ENCODE data around the gene DNAJB13.

Gene DNAJB13

DNA sequence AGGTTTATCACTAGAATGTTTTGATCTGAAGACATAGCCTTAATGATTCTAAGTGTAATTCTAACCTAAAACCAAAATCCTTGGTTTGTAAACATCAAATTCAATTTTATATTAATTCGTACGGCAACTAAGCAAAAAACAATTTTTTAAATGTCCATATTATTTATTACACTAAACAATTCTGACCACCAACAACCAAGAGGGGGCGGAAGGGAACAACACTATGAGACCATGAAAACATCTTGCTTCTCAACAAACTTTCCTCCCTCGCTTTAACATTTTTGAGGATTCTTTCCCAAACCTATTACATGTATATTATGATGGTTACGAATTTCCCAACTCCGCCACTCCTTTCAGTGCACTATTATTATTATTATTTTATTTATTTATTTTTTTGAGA lies 38.3 kb downstream of the DNAJB13 start:
- no peak for DNase-seq (ENCODE audit: extremely low read depth, low read depth)
- TF ChIP-seq, protein P1, sequence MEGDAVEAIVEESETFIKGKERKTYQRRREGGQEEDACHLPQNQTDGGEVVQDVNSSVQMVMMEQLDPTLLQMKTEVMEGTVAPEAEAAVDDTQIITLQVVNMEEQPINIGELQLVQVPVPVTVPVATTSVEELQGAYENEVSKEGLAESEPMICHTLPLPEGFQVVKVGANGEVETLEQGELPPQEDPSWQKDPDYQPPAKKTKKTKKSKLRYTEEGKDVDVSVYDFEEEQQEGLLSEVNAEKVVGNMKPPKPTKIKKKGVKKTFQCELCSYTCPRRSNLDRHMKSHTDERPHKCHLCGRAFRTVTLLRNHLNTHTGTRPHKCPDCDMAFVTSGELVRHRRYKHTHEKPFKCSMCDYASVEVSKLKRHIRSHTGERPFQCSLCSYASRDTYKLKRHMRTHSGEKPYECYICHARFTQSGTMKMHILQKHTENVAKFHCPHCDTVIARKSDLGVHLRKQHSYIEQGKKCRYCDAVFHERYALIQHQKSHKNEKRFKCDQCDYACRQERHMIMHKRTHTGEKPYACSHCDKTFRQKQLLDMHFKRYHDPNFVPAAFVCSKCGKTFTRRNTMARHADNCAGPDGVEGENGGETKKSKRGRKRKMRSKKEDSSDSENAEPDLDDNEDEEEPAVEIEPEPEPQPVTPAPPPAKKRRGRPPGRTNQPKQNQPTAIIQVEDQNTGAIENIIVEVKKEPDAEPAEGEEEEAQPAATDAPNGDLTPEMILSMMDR (IDR thresholded peaks at IDR 0.05; ENCODE audit: low read depth, low read length, missing control alignments) = no peak
- no peak overlapping the region for H3K4me3 ChIP-seq (replicated peaks; ENCODE audit: low read depth, low read length)

DNA sequence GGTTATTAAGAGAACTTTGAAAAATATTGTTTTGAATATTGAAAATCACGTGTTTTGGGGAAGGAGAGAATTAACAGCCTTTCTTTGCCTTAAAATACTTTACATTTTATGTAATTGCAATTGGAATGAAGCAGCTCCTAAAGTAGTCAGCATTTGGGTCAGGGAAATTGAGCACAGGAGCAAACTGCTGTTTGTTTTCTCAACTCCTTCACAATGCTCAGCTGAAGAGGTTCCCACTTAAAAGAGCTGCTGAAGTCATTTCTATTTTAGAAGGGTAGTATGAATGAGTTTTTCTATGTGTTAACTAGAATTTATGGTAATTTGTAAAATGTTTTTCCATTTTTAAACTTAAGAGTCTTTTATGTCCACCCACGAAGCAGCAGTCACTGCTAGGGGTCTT lies 39.9 kb downstream of the DNAJB13 start:
- DNase-seq (ENCODE audit: extremely low read depth, low read depth) = no peak
- no peak overlapping the region for H3K4me3 ChIP-seq (replicated peaks; ENCODE audit: low read depth, low read length)
- TF ChIP-seq, protein P1 (IDR thresholded peaks at IDR 0.05; ENCODE audit: low read depth, low read length, missing control alignments) = no peak

DNA sequence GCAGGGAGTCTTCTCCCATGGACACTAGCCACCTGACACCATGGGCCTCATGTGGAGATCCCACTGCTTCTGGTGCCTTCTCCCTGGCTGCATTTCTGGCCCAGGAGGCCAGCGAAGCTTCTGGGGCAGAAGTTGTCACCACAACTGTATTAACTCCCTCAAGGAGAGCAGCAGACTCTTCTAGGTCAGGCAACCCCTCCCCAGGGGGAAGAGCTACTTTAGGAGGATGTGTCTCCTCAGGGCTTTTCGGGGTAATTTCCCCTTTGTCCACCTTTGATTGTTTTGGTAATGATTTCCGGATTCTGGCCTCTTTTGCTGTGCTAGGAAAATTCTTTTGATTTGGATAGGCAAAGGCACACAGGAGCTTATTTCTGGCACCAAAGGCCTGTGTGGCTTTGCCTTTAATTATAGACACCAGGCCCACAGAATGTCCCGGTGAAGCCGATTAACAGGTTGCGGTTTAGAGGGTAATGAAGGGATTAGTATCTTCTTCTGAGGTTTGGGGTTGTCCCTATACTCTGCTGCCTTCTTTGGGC lies 40.7 kb downstream of the DNAJB13 start:
- H3K4me3 ChIP-seq (replicated peaks; ENCODE audit: low read depth, low read length) = no peak overlapping the region
- no peak for DNase-seq (ENCODE audit: extremely low read depth, low read depth)
- TF ChIP-seq, protein P1 (IDR thresholded peaks at IDR 0.05; ENCODE audit: low read depth, low read length, missing control alignments) = no peak

DNA sequence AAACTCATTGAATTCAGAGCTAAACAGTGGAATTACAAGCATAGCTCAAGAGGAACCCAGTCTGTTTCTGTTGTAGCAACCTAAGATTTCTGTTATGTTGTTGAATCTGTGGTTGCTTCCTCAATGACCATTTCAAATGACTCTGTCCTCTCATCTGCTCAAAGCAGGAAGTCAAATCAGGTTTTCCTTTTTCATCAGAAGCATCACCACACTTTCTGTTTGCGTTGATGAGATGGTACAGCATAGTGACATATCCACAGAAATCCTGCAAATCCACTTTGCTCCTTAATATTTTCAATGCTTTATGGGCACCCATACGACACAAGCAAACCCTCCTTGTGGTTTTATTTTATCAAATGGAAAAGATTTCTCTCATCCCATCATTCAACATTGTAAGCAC lies 44.4 kb downstream of the DNAJB13 start:
- no peak overlapping the region for H3K4me3 ChIP-seq (replicated peaks; ENCODE audit: low read depth, low read length)
- TF ChIP-seq, protein P1 (IDR thresholded peaks at IDR 0.05; ENCODE audit: low read depth, low read length, missing control alignments) = no peak
- DNase-seq (ENCODE audit: extremely low read depth, low read depth) = no peak

DNA sequence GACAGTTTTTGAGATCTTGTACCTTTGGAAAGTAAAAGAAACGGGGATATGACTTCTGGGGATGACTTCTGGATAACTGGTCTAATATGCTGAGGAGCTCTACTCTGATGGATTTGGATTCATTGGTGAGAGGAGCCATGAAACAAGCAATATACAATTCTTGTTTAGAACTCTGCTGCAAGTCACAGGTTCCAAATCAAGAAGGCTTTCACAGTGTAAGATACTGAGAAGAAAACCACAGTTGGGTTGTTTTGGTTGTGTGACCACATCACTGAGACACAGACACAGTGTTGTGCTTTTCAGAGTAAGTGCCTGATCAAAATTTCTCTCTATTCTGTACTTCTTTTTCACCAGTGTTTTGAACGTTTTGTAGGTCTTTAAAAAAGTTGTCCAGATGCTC lies 44.9 kb downstream of the DNAJB13 start:
- no peak for DNase-seq (ENCODE audit: extremely low read depth, low read depth)
- TF ChIP-seq, protein P1 (IDR thresholded peaks at IDR 0.05; ENCODE audit: low read depth, low read length, missing control alignments) = no peak
- no peak overlapping the region for H3K4me3 ChIP-seq (replicated peaks; ENCODE audit: low read depth, low read length)

DNA sequence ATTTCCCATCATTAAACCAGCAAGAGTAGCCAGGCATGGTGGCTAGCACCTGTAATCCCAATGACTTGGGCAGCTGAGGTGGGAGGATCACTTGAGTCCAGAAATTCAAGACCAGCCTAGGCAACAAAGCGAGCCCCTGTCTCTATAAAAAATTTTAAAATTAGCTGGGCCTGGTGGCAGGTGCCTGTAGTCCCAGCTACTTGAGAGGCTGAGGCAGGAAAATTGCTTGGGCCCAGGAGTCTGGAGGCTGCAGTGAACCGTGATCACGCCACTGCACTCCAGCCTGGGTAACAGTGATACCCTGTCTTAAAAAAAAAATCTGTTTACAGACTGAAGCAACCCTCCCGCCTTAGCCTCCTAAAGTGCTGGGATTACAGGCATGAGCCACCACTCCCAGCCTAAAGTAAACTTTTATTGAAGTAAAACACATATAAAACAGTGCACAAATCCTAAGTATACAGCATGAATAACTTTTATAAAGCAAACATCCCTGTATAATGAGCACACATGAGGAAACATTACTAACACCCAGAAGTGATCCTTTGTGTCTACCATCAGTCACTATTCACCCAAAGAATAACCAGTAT lies 45.4 kb downstream of the DNAJB13 start:
- DNase-seq (ENCODE audit: extremely low read depth, low read depth) = no peak
- TF ChIP-seq, protein P1 (IDR thresholded peaks at IDR 0.05; ENCODE audit: low read depth, low read length, missing control alignments) = no peak
- no peak overlapping the region for H3K4me3 ChIP-seq (replicated peaks; ENCODE audit: low read depth, low read length)

Data from HFF-Myc (cell line).